ENCODE results near the gene DIAPH2.

DIAPH2 gene

DNA sequence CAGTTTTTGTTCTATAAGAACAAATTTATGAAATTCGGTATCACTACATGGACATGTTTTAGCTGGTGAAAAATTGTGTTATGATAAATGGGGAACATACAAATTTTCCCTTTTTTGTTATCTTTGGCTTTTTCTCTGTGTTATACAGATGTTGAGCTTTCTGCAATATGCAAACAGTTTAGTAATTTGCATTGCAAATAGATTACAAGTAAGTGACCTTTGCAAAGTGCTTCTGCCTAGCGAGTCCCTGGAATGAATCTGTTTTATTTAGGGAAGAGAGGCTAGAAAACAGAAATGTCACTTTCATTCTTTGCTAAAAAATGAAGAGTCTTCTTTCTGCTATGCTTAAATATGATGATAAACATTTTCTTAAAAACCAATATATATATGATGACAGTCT lies 660.1 kb downstream of the DIAPH2 start:
- H3K4me2 ChIP-seq (ENCODE audit: low read depth, low read length, poor library complexity, severe bottlenecking), result no peak overlapping the region

DNA sequence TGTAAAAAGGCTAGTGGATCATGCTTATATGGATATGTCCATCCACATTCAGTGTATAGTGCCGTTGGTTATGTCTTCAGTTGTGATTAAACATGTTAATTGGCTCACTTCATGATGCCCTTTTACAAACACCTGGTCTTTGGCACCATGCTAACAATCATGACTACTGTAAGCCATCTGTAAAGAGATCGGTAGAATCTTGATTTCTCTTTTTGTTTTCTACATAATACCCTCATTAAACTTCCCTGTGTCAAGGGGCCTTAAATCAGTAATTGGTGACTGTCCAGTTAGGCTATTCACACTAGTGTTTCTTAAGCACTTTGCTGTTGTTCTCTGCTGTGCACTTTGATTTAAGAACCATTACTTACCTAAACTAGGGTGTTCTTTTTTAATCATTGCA lies 674.3 kb downstream of the DIAPH2 start:
- Histone ChIP-seq H3K79me2 (ENCODE audit: insufficient read depth, low read length) (no peaks in the 10 kb centered on the region), H3K27me3 (ENCODE audit: insufficient read depth, low read length, poor library complexity, severe bottlenecking) (no peaks in the 10 kb centered on the region), H3K36me3 (ENCODE audit: insufficient read depth, low read length) (no peaks in the 10 kb centered on the region), H4K20me1 (ENCODE audit: insufficient read depth, low read length, poor library complexity, severe bottlenecking) (no peaks in the 10 kb centered on the region), H3K9me2 (replicated peaks; ENCODE audit: low read depth, low read length) (no peaks in the 10 kb centered on the region), H3K9me3 (ENCODE audit: insufficient read depth, low read depth, low read length) (no peaks in the 10 kb centered on the region), H2AFZ (ENCODE audit: low read length) (no peak overlapping the region), H3F3A (ENCODE audit: low read depth) (no peaks in the 10 kb centered on the region), H3K4me1 (ENCODE audit: insufficient read depth, low read length, poor library complexity, severe bottlenecking) (no peaks in the 10 kb centered on the region), H3K4me3 (ENCODE audit: low read length, poor library complexity, severe bottlenecking) (no peak overlapping the region), H3K9ac (ENCODE audit: low read depth, low read length, poor library complexity, severe bottlenecking) (no peak overlapping the region), H3K4me2 (ENCODE audit: low read depth, low read length, poor library complexity, severe bottlenecking) (no peak overlapping the region)
- TF ChIP-seq, protein P1, sequence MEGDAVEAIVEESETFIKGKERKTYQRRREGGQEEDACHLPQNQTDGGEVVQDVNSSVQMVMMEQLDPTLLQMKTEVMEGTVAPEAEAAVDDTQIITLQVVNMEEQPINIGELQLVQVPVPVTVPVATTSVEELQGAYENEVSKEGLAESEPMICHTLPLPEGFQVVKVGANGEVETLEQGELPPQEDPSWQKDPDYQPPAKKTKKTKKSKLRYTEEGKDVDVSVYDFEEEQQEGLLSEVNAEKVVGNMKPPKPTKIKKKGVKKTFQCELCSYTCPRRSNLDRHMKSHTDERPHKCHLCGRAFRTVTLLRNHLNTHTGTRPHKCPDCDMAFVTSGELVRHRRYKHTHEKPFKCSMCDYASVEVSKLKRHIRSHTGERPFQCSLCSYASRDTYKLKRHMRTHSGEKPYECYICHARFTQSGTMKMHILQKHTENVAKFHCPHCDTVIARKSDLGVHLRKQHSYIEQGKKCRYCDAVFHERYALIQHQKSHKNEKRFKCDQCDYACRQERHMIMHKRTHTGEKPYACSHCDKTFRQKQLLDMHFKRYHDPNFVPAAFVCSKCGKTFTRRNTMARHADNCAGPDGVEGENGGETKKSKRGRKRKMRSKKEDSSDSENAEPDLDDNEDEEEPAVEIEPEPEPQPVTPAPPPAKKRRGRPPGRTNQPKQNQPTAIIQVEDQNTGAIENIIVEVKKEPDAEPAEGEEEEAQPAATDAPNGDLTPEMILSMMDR (conservative IDR thresholded peaks at IDR 0.05; ENCODE audit: low read length), result no peak
- no peak for TF ChIP-seq EZH2phosphoT487 (IDR thresholded peaks at IDR 0.05; ENCODE audit: borderline replicate concordance)

More for the DNA sequence above, 660.1 kb downstream of the DIAPH2 start:
- Histone ChIP-seq H3K9ac (ENCODE audit: low read depth, low read length, poor library complexity, severe bottlenecking) (no peak overlapping the region), H3K4me1 (ENCODE audit: insufficient read depth, low read length, poor library complexity, severe bottlenecking) (no peaks in the 10 kb centered on the region), H3K27me3 (ENCODE audit: insufficient read depth, low read length, poor library complexity, severe bottlenecking) (no peaks in the 10 kb centered on the region), H4K20me1 (ENCODE audit: insufficient read depth, low read length, poor library complexity, severe bottlenecking) (no peaks in the 10 kb centered on the region), H3F3A (ENCODE audit: low read depth) (no peaks in the 10 kb centered on the region), H3K36me3 (ENCODE audit: insufficient read depth, low read length) (no peaks in the 10 kb centered on the region), H3K4me3 (ENCODE audit: low read length, poor library complexity, severe bottlenecking) (no peak overlapping the region), H3K9me2 (replicated peaks; ENCODE audit: low read depth, low read length) (no peaks in the 10 kb centered on the region), H2AFZ (ENCODE audit: low read length) (no peak overlapping the region), H3K9me3 (ENCODE audit: insufficient read depth, low read depth, low read length) (no peaks in the 10 kb centered on the region), H3K79me2 (ENCODE audit: insufficient read depth, low read length) (no peaks in the 10 kb centered on the region)
- TF ChIP-seq EZH2phosphoT487 (IDR thresholded peaks at IDR 0.05; ENCODE audit: borderline replicate concordance), result no peak
- TF ChIP-seq, protein P1 (conservative IDR thresholded peaks at IDR 0.05; ENCODE audit: low read length), result no peak

DNA sequence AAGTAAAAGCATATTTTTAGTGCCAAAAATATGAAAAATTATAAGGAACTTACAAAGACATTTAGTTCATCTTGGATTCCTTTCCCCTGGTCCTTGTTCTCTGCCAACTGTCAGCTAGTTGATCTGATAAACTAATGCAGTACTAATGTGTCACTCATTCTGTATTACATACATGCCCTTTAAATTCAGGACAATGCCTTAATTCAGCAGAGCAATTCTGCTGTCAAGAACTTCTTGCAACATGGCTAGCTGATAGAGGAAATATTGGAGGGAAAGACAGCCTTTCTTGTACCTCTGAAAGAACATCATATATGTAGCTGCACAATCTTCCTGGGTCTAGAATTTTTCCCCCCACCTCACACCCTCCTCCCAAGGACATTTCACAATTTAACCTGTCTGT lies 679.2 kb downstream of the DIAPH2 start:
- no peak overlapping the region for H3K9ac ChIP-seq (ENCODE audit: low read depth, low read length, poor library complexity, severe bottlenecking)
- no peak overlapping the region for H3K4me2 ChIP-seq (ENCODE audit: low read depth, low read length, poor library complexity, severe bottlenecking)

More for the DNA sequence above, 679.2 kb downstream of the DIAPH2 start:
- no peaks in the 10 kb centered on the region for H3K27me3 ChIP-seq (ENCODE audit: insufficient read depth, low read length, poor library complexity, severe bottlenecking)
- TF ChIP-seq EZH2phosphoT487 (IDR thresholded peaks at IDR 0.05; ENCODE audit: borderline replicate concordance), result no peak
- TF ChIP-seq, protein P1 (conservative IDR thresholded peaks at IDR 0.05; ENCODE audit: low read length), result no peak
- H3K9me2 ChIP-seq (replicated peaks; ENCODE audit: low read depth, low read length), result no peaks in the 10 kb centered on the region
- H4K20me1 ChIP-seq (ENCODE audit: insufficient read depth, low read length, poor library complexity, severe bottlenecking), result no peaks in the 10 kb centered on the region
- no peak overlapping the region for H3K4me3 ChIP-seq (ENCODE audit: low read length, poor library complexity, severe bottlenecking)
- H3K9me3 ChIP-seq (ENCODE audit: insufficient read depth, low read depth, low read length), result no peaks in the 10 kb centered on the region
- H3F3A ChIP-seq (ENCODE audit: low read depth), result no peaks in the 10 kb centered on the region
- no peaks in the 10 kb centered on the region for H3K79me2 ChIP-seq (ENCODE audit: insufficient read depth, low read length)
- H3K36me3 ChIP-seq (ENCODE audit: insufficient read depth, low read length), result no peaks in the 10 kb centered on the region
- H3K4me1 ChIP-seq (ENCODE audit: insufficient read depth, low read length, poor library complexity, severe bottlenecking), result no peaks in the 10 kb centered on the region
- H2AFZ ChIP-seq (ENCODE audit: low read length), result no peak overlapping the region
